HepG2 (cell line): ENCODE measurements around the gene DLG2. TPM values are rescaled to one million over a fixed set of nuclear protein-coding genes. Genes with fewer than 3 reads are reported as not detected.

Experiments used
- ATAC-seq: fragments of 200-7000 bp; cut with Tn5 transposase; 3 replicates; pipeline ENCODE4 v1.9.1; 2020; ENCODE audit warnings: mild to moderate bottlenecking, moderate library complexity
- BruUV-seq: library from RNA; stranded (reverse); fragments of 400-500 nt; replicated peaks from 2 replicates; lab custom pipeline; 2021; lab: Mats Ljungman, UMichigan
- CTCF ChIA-PET: fragments of 300-600 bp; formaldehyde crosslinking; extraction: SDS; loops from one replicate; lab custom pipeline; 2021; ENCODE audit warnings: low total read pairs, inconsistent platforms, low intra/inter-chr PET ratio; lab: Yijun Ruan, JAX
- POLR2A ChIA-PET: fragments of 350-600 bp; sonication (Branson Sonifier 250); formaldehyde crosslinking; loops from one replicate; lab custom pipeline; 2020; ENCODE audit warnings: antibody characterized with exemption, inconsistent platforms; lab: Yijun Ruan, JAX
- DNase-seq: peaks from one replicate; pipeline ENCODE4 v3.0.0-alpha.2; 2015; ENCODE audit warnings: low spot score
- FAIRE-seq: peaks from 3 replicates; lab custom pipeline; 2011; peaks lifted over from hg19 to GRCh38; lab: Jason Lieb, UNC
- H2AFZ ChIP-seq: one replicate; pipeline ENCODE4 v1.6.1; 2011; ENCODE audit warnings: low read length, inconsistent platforms
- H3K27ac ChIP-seq: fragments of 300-600 bp; 3 replicates; pipeline ENCODE4 v1.8.0; 2011; ENCODE audit warnings: mixed run types, mild to moderate bottlenecking, mixed read lengths, low read length, inconsistent platforms; ENCODE audit not compliant: insufficient read depth; ENCODE audit errors: extremely low read length
- H3K27me3 ChIP-seq, 2 experiments: fragments of 200-600 bp in 1 of 2; 2 replicates in 1 of 2; 3 replicates in 1 of 2; pipeline versions ENCODE4 v1.6.0 to v1.8.0; 2011; ENCODE audit warnings: low read length in 2 of 2, mild to moderate bottlenecking in 2 of 2, moderate library complexity in 2 of 2, inconsistent platforms in 1 of 2; ENCODE audit not compliant: insufficient read depth in 2 of 2, control insufficient read depth in 1 of 2
- H3K36me3 ChIP-seq, 2 experiments: fragments of 200-600 bp in 1 of 2; replicated peaks in 1 of 2; 2 replicates in 1 of 2; 3 replicates in 1 of 2; pipeline versions ENCODE4 v1.5.1 to v1.8.0; 2011; ENCODE audit warnings: low read length in 2 of 2, inconsistent platforms in 1 of 2; ENCODE audit not compliant: insufficient read depth in 2 of 2, control insufficient read depth in 1 of 2
- H3K4me1 ChIP-seq: 2 replicates; pipeline ENCODE4 v1.5.1; 2012; ENCODE audit warnings: low read length, inconsistent platforms; ENCODE audit not compliant: insufficient read depth
- H3K4me2 ChIP-seq: 2 replicates; pipeline ENCODE4 v1.6.0; 2011; ENCODE audit warnings: low read depth, low read length, inconsistent platforms
- H3K4me3 ChIP-seq, 3 experiments: fragments of 200-600 bp in 1 of 3; sonication (generic), shearing (Covaris generic) in 1 of 3; replicated peaks in 1 of 3; 2 replicates each; pipeline ENCODE4 v1.5.1; 2011 to 2016; ENCODE audit warnings: low read length in 3 of 3, inconsistent platforms in 2 of 3, low read depth in 2 of 3, mild to moderate bottlenecking in 2 of 3, control low read depth in 1 of 3, mixed read lengths in 1 of 3; ENCODE audit not compliant: insufficient read depth in 1 of 3
- H3K79me2 ChIP-seq: one replicate; pipeline ENCODE4 v1.6.1; 2011; ENCODE audit warnings: low read length, inconsistent platforms; ENCODE audit not compliant: insufficient read depth
- H3K9ac ChIP-seq: 2 replicates; pipeline ENCODE4 v1.6.0; 2011; ENCODE audit warnings: mild to moderate bottlenecking, low read depth, low read length, inconsistent platforms; ENCODE audit not compliant: insufficient read depth
- H3K9me3 ChIP-seq: 2 replicates; pipeline ENCODE4 v1.5.1; 2012; ENCODE audit warnings: mild to moderate bottlenecking, low read length
- H4K20me1 ChIP-seq: 2 replicates; pipeline ENCODE4 v1.6.0; 2011; ENCODE audit warnings: inconsistent platforms, mild to moderate bottlenecking, low read length, moderate library complexity; ENCODE audit not compliant: insufficient read depth
- AGO2 ChIP-seq: fragments of 200-400 bp; formaldehyde crosslinking; optimal IDR thresholded peaks from 2 replicates; pipeline ENCODE3; 2017; ENCODE audit warnings: mild to moderate bottlenecking, low read depth, low read length, moderate library complexity
- ASH2L ChIP-seq: fragments of 300-600, 200-600 bp; sonication (generic); IDR thresholded peaks from 2 replicates; pipeline ENCODE4 v1.7.0; 2017; ENCODE audit warnings: low read depth, mild to moderate bottlenecking, moderate library complexity, mixed read lengths, low read length; ENCODE audit not compliant: insufficient read length
- DNMT3B ChIP-seq: conservative IDR thresholded peaks from 2 replicates; pipeline ENCODE4 v1.6.1; 2016; ENCODE audit warnings: missing biosample characterization, control low read depth
- GTF2F1 ChIP-seq: fragments of 150-350 bp; IDR thresholded peaks from 2 replicates; pipeline ENCODE4 v1.6.1; 2014; ENCODE audit warnings: low read length
- HNF4G ChIP-seq, 2 experiments: sonication (generic) in 1 of 2; formaldehyde crosslinking in 1 of 2; IDR thresholded peaks; 2 replicates each; pipeline versions ENCODE4 v1.4.0 to v1.6.1; 2011 to 2020; ENCODE audit warnings: borderline replicate concordance in 2 of 2, low read depth in 2 of 2, mild to moderate bottlenecking in 2 of 2, low read length in 1 of 2, missing genetic modification reagents in 1 of 2, moderate library complexity in 1 of 2
- IRF2 ChIP-seq: IDR thresholded peaks from 2 replicates; pipeline ENCODE4 v1.6.1; 2018; ENCODE audit warnings: missing genetic modification reagents, missing compliant biosample characterization
- MBNL3 ChIP-seq: fragments of 250-450 bp; sonication (Bioruptor Pico); conservative IDR thresholded peaks from 2 replicates; pipeline ENCODE4 v1.8.0; 2022; ENCODE audit warnings: mild to moderate bottlenecking, inconsistent platforms
- MIXL1 ChIP-seq: IDR thresholded peaks from 2 replicates; pipeline ENCODE4 v1.6.1; 2016
- NR2F6 ChIP-seq, 2 experiments: IDR thresholded peaks; 2 replicates each; pipeline ENCODE4 v1.6.1; 2016; ENCODE audit warnings: antibody characterized with exemption in 1 of 2, mild to moderate bottlenecking in 1 of 2
- RBFOX2 ChIP-seq: fragments of 200-400 bp; formaldehyde crosslinking; IDR thresholded peaks from 2 replicates; pipeline ENCODE4 v1.6.1; 2017; ENCODE audit warnings: low read depth, mild to moderate bottlenecking, low read length
- SRSF1 ChIP-seq: fragments of 200-400 bp; formaldehyde crosslinking; optimal IDR thresholded peaks from 2 replicates; pipeline ENCODE3; 2017; ENCODE audit warnings: mild to moderate bottlenecking, low read depth, low read length, moderate library complexity
- TBX2 ChIP-seq: sonication (generic); formaldehyde crosslinking; IDR thresholded peaks from 2 replicates; pipeline ENCODE4 v1.5.0; 2020; ENCODE audit warnings: missing genetic modification reagents, mild to moderate bottlenecking, borderline replicate concordance
- ZNF124 ChIP-seq: sonication (generic); formaldehyde crosslinking; IDR thresholded peaks from 2 replicates; pipeline ENCODE4 v1.4.0; 2020; ENCODE audit warnings: missing genetic modification reagents
- ZNF382 ChIP-seq: sonication (generic); formaldehyde crosslinking; IDR thresholded peaks from 2 replicates; pipeline ENCODE4 v1.5.0; 2020; ENCODE audit warnings: missing genetic modification reagents, mild to moderate bottlenecking, borderline replicate concordance
- ZNF512B ChIP-seq: sonication (generic); formaldehyde crosslinking; IDR thresholded peaks from 2 replicates; pipeline ENCODE4 v1.5.1; 2020; ENCODE audit warnings: missing genetic modification reagents, mild to moderate bottlenecking, borderline replicate concordance
- ZNF678 ChIP-seq: sonication (generic); formaldehyde crosslinking; IDR thresholded peaks from 2 replicates; pipeline ENCODE4 v1.4.0; 2020; ENCODE audit warnings: mild to moderate bottlenecking, missing genetic modification reagents
- ZNF800 ChIP-seq: sonication (generic); formaldehyde crosslinking; IDR thresholded peaks from 2 replicates; pipeline ENCODE4 v1.4.0; 2020; ENCODE audit warnings: missing genetic modification reagents
- WGBS: methylation state at CpG from one replicate; pipeline ENCODE4 v1.1.6; 2017; ENCODE audit warnings: low lambda C conversion rate; 5-methylcytosine and 5-hydroxymethylcytosine counted together
- in situ Hi-C: cut with HindIII; loops from 2 replicates; pipeline ENCODE4 v1.10.0; 2017; ENCODE audit warnings: low pct_unique_long_range_greater_than_20kb; ENCODE audit not compliant: extremely low pct_ligation_motif_present
- intact Hi-C: fragments of 100-400 bp; cut with micrococcal nuclease; formaldehyde crosslinking; loops from one replicate; pipeline ENCODE4 v1.10.0; 2022; ENCODE audit not compliant: unreplicated experiment
- polyA plus RNA-seq, 8 experiments: library from polyadenylated mRNA; depleted of rRNA in 3 of 8; stranded (reverse) in 7 of 8; unstranded in 1 of 8; fragments of >200 nt; fragmentation: Illumina TruSeq in 4 of 8; extraction: Trizol in 4 of 8; gene quantifications; 2 replicates each; pipeline versions ENCODE4 v1.2.1 to v1.2.3, GENCODE V29; 2011 to 2016; ENCODE audit warnings: low read depth in 4 of 8, missing spikeins in 1 of 8, mixed read lengths in 1 of 8; ENCODE audit not compliant: insufficient read depth in 1 of 8
- total RNA-seq, 5 experiments: library from RNA; depleted of rRNA; stranded (reverse); fragments of >200 nt; fragmentation: Illumina TruSeq; extraction: Trizol; gene quantifications; 2 replicates each; pipeline ENCODE4 v1.2.3, GENCODE V29; 2016; ENCODE audit warnings: low read depth in 1 of 5

Gene DLG2
- total and polyA plus RNA-seq, 2 of the 13 experiments (the other 11 are each of a cell fraction or from before 2014, with no cell fraction given) = 0.46 to 1.0 TPM

- Histone ChIP-seq H3K4me3 (no peak overlapping the region), H3K36me3 (no peaks in the 10 kb centered on the region), H4K20me1 (no peaks in the 10 kb centered on the region), H3K9ac (no peak overlapping the region), H2AFZ (no peak overlapping the region), H3K4me2 (no peak overlapping the region), H3K27me3 (no peaks in the 10 kb centered on the region), H3K79me2 (no peaks in the 10 kb centered on the region)
- DNase-seq = no peak
- no peak for FAIRE-seq
- no peak for ATAC-seq
- in situ Hi-C loops = no loop called here
- 36% methylated on average over 4 of the region's 4 CpGs for WGBS
- intact Hi-C loops = no loop called here
- TF ChIP-seq GTF2F1 (no peak), ZNF678 (CRISPR knock-in tag) (no peak), MIXL1 (CRISPR knock-in tag) (no peak), DNMT3B (CRISPR knock-in tag) (no peak), HNF4G (IDR thresholded peaks at IDR 0.05; ENCODE audit: borderline replicate concordance, low read depth, low read length) (no peak), HNF4G (CRISPR knock-in tag; IDR thresholded peaks at IDR 0.05; ENCODE audit: borderline replicate concordance, low read depth) (no peak), NR2F6 (IDR thresholded peaks at IDR 0.05) (no peak), NR2F6 (CRISPR knock-in tag; IDR thresholded peaks at IDR 0.05) (no peak), ASH2L (no peak), IRF2 (CRISPR knock-in tag) (no peak), AGO2 (no peak), SRSF1 (no peak), RBFOX2 (no peak), ZNF800 (CRISPR knock-in tag) (no peak), ZNF124 (CRISPR knock-in tag) (no peak), ZNF512B (CRISPR knock-in tag) (no peak), MBNL3 (CRISPR knock-in tag) (no peak), TBX2 (CRISPR knock-in tag) (no peak), ZNF382 (CRISPR knock-in tag) (no peak)
- TF ChIP-seq, all 625 proteins: peak for 0
- Histone ChIP-seq H3K4me1 (no peaks in the 10 kb centered on the region), H3K27ac (no peak overlapping the region), H3K9me3 (no peaks in the 10 kb centered on the region)
- CTCF ChIA-PET = no interaction called here
- no TSS peak for BruUV-seq
- POLR2A ChIA-PET = no interaction called here
Observed at GRCh38 chr11:84234462-84235202, 1392.5 kb downstream of the DLG2 start.
